NB4 (cell line): Measurements from ENCODE around the gene MTMR10.
A peak's percentile ranks its signal among the peaks of the same experiment; 100 is the strongest.

Experiments
- DNase-seq: peaks from one replicate; pipeline ENCODE4 v3.0.0; 2010; ENCODE audit warnings: low read depth
- H3K4me3 ChIP-seq: one replicate; pipeline ENCODE4 v1.5.1; 2011; ENCODE audit warnings: mild to moderate bottlenecking, low read depth, low read length, moderate library complexity
- MYC ChIP-seq: IDR thresholded peaks from 2 replicates; pipeline ENCODE4 v1.6.1; 2011; ENCODE audit warnings: low read depth, low read length
- POLR2A ChIP-seq: IDR thresholded peaks from 2 replicates; pipeline ENCODE4 v1.6.1; 2011; ENCODE audit warnings: mild to moderate bottlenecking; ENCODE audit not compliant: insufficient read length; ENCODE audit errors: extremely low read depth
- TF ChIP-seq, protein P1 (sequence below): IDR thresholded peaks from one replicate; pipeline ENCODE4 v1.5.1; 2012; ENCODE audit warnings: low read depth, low read length
- TF ChIP-seq, protein P2 (sequence below): IDR thresholded peaks from 2 replicates; pipeline ENCODE4 v1.6.1; 2011; ENCODE audit warnings: low read depth, low read length

The MTMR10 gene

DNA sequence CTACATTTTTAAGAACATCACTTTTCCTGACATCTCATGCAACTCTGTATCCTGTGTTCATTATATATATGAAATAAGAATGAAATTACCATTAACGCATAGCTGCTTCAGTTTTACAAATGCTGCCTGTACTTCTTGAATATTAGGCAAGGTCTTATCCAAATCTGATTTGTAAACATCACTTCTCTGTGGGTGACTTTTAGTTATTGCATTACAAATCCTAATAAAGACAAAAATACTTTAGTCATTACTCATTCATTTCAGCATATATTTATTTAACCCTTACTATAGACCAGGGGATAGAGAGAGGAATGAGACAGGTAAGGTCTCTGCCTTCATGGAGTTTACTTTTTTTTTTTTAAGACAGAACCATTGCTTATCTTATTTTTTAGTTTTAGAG is 36.8 kb downstream of the MTMR10 start:
- TF ChIP-seq MYC (no peak), POLR2A (no peak)
- TF ChIP-seq, protein P1, sequence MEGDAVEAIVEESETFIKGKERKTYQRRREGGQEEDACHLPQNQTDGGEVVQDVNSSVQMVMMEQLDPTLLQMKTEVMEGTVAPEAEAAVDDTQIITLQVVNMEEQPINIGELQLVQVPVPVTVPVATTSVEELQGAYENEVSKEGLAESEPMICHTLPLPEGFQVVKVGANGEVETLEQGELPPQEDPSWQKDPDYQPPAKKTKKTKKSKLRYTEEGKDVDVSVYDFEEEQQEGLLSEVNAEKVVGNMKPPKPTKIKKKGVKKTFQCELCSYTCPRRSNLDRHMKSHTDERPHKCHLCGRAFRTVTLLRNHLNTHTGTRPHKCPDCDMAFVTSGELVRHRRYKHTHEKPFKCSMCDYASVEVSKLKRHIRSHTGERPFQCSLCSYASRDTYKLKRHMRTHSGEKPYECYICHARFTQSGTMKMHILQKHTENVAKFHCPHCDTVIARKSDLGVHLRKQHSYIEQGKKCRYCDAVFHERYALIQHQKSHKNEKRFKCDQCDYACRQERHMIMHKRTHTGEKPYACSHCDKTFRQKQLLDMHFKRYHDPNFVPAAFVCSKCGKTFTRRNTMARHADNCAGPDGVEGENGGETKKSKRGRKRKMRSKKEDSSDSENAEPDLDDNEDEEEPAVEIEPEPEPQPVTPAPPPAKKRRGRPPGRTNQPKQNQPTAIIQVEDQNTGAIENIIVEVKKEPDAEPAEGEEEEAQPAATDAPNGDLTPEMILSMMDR = no peak
- TF ChIP-seq, protein P2, sequence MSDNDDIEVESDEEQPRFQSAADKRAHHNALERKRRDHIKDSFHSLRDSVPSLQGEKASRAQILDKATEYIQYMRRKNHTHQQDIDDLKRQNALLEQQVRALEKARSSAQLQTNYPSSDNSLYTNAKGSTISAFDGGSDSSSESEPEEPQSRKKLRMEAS = no peak
- no peak for DNase-seq
- H3K4me3 ChIP-seq = no peak overlapping the region

DNA sequence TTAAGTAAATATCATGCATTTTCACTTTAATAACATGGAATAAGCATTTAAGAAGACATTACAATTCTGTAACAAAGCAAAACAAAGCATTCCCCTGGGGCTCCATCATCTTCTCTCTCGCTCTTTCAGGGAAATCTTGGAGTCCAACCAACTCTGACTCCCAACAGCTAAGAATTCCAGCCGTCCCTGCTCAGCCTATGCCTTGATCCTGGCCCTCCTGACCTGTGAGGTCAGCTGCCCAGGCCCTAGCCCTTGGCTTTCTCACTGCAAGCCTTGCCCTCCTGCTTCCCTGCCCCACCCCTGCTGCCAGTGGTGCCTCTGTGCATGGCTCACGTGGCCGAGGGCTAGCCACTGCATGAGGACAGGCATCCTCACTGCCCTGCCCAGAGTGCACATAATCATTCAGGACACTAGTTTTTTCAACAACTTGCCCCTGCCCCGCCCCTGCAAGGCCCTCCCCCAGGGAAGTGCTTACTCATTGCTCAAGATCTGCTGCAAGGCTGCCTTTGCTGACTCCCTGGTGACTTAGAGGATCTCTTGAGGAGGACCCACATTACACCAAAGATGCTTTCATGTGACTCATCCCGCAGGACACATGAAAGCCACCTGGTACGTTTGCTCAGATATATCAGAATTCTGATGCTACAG is 37.6 kb downstream of the MTMR10 start:
- peak; percentile 84 for DNase-seq
- TF ChIP-seq POLR2A (no peak), MYC (no peak)
- TF ChIP-seq, protein P1 = no peak
- TF ChIP-seq, protein P2 = no peak
- no peak overlapping the region for H3K4me3 ChIP-seq

DNA sequence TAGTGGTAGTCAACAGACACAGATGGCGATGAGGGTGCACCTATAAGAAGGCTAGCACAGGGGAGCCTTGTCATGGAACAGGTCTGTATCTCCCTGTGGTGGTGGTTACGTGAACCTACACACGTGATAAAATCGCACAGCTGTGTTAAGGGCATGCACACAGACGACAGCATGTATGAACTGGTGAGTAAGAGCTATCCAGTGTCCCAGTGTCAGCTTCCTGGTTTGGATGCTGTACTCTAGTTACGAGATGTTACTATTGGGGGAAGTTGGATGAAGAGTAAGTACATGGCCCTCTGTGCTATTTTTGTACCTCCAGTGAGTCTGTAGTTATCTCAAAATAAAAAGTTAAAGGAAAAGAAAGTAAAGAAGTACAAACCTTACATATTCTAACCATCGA is 38.2 kb downstream of the MTMR10 start:
- no peak overlapping the region for H3K4me3 ChIP-seq
- DNase-seq = no peak
- TF ChIP-seq MYC (no peak), POLR2A (no peak)
- TF ChIP-seq, protein P2 = no peak
- TF ChIP-seq, protein P1 = no peak

DNA sequence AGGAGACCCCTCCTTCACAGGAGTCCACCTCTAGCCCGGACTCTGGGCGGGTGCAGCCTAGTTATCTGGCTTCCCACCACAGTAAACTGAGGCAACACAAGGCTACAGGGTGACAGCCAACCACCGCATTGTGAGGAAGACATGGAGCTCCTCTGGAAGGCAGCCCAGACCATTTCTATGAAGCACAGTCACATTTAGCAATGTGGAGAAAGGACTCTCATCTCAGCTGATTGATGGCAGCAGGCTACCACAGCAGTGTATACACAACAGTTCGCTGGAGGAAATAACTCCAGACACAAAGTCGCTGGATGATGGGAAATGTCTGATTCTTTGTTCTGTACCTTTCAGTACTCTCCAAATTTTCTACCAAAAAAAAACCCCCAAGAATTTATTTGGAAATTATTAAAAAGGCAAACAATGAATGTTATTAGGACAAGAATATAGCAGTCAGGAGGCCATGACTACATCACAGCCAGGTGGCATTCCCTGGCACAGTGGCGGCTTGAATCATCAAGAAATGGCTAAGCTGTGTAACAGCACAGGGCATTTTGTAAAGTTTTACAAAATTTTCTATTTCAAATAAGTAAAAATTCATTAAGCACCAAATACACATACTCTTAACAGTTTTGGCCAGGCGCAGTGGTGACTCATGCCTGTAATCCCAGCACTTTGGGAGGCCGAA is 47.6 kb downstream of the MTMR10 start:
- DNase-seq = no peak
- TF ChIP-seq MYC (no peak), POLR2A (no peak)
- TF ChIP-seq, protein P2 = no peak
- TF ChIP-seq, protein P1 = no peak
- H3K4me3 ChIP-seq = no peak overlapping the region

DNA sequence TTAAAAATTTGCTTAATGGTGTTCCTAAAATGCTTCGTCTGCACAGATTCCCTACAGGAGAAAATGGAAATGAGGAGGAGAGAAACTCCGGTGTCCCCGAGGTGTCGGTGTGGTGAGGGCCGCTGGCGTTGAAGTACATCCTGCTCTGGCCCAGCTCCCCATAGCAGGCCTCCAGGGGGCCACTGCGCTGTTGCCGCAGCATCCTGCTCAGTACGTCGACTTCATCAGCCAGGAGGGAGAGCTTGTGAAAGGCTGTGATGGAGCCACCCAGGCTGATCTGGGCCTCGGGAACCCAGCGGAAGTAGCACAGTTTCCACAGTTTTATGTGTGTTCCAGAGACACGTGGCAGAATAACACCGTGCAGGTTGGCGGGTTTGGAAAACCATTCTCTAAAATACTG is 49.9 kb downstream of the MTMR10 start:
- no peak overlapping the region for H3K4me3 ChIP-seq
- no peak for TF ChIP-seq MYC
- TF ChIP-seq POLR2A = no peak
- TF ChIP-seq, protein P2 = no peak
- no peak for DNase-seq

DNA sequence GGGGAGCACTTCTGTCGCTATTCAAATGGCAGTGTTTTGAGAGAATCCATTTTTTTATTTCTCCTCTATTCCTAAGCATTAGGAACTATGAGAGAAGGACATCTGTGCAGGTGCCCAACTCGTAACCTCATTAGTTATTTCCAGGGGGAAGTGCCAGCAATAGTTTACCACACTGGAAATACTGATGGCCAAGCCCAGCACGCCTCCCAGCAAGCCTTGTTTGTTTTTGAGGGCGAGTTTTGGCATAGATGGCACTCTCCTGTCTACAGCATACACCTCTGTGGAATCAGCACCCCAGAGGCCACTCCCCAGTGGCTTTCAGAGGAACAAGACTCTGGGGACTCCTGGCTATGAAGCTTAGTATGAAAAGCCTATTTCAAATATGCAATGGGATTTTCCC is 51.1 kb downstream of the MTMR10 start:
- TF ChIP-seq, protein P2 = no peak

More for the DNA sequence above, 51.1 kb downstream of the MTMR10 start:
- no peak overlapping the region for H3K4me3 ChIP-seq
- no peak for DNase-seq
